Activated CD8-positive, alpha-beta memory T cell treated with anti-CD3 and anti-CD28 coated beads, Interleukin-2, amount 10 ng/mL, durations not matched to agents 7 days and 5 days (primary cell): Measurements from ENCODE around the gene ALDH2. TPM values are rescaled to one million over a fixed set of nuclear protein-coding genes. Genes with fewer than 3 reads are reported as not detected.
"Not testable (repeated sequence)": the region's sequence is repeated elsewhere in the genome, so short reads cannot be mapped to it uniquely, and the experiment has no call there.

Source experiments
- ATAC-seq: fragments of 150-1000 bp; cut with Tn5 transposase; one replicate; pipeline ENCODE4 v1.10.0; 2021; ENCODE audit warnings: moderate library complexity
- CTCF ChIA-PET: fragments of 350-600 bp; sonication (Branson Sonifier 250); formaldehyde crosslinking; loops from one replicate; lab custom pipeline; 2021; ENCODE audit warnings: antibody characterized with exemption; lab: Charles Lee
- DNase-seq: peaks from one replicate; pipeline ENCODE4 v3.0.0-alpha.2; 2020
- H3K27ac Mint-ChIP-seq: one replicate; pipeline ENCODE4 v1.8.0; 2021; ENCODE audit warnings: mild to moderate bottlenecking, mixed read lengths
- H3K27me3 Mint-ChIP-seq: one replicate; pipeline ENCODE4 v1.8.0; 2021; ENCODE audit warnings: mixed read lengths
- H3K36me3 Mint-ChIP-seq: one replicate; pipeline ENCODE4 v1.8.0; 2021; ENCODE audit warnings: mild to moderate bottlenecking, mixed read lengths
- H3K4me1 Mint-ChIP-seq: one replicate; pipeline ENCODE4 v1.8.0; 2021; ENCODE audit warnings: mixed read lengths
- H3K4me3 Mint-ChIP-seq: one replicate; pipeline ENCODE4 v1.8.0; 2021; ENCODE audit warnings: mild to moderate bottlenecking, moderate library complexity, mixed read lengths
- H3K9me3 Mint-ChIP-seq: one replicate; pipeline ENCODE4 v1.8.0; 2022; ENCODE audit warnings: low read depth, mixed read lengths
- total RNA-seq, 2 experiments: library from RNA; stranded (reverse); gene quantifications; one replicate each; pipeline ENCODE4 v1.2.3, GENCODE V29; 2021

Gene ALDH2
- total RNA-seq: under 1 TPM; 0.68 to 0.73 TPM

DNA sequence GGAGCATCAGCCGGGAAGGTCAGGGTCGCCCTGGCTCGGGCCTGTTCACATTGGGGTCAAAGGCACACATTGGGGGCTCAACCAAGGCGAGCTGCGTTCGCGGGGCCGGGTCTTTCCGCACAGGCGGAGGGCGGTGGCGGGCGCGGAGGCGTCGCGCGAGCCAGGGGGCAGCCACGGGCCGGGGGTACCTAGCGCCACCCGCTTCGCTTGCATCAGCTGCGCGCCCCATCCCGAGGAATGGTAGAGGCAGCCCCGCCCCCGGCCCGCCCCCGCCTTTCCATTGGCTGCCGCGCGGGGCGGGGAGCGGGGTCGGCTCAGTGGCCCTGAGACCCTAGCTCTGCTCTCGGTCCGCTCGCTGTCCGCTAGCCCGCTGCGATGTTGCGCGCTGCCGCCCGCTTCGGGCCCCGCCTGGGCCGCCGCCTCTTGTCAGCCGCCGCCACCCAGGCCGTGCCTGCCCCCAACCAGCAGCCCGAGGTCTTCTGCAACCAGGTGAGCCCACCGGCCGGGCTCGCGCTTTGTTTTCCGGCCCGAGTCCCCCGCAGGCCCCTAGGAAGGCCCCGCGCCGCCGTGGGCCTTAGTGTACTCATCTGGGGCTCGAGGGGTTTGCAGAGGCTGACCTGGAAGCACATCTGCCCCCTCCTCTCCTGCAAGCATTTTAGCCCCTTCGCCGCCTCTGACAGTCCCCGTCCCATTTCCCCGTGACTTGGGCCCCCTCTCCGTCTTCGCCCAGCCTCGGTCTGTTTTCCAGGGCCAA is at the start of gene ALDH2:
Gene ALDH2, plus strand, starts transcription at position 326 of the 754 bp plus-strand sequence. Its CDS starts 50 bp downstream, at position 376.
- Mint-ChIP-seq H3K4me1 (peaks cover 10% of the 10 kb centered on the region), H3K36me3 (peaks cover 3% of the 10 kb centered on the region), H3K27ac (no peak within 1 kb of the TSS), H3K4me3 (peak within 1 kb of the TSS; percentile 69), H3K27me3 (peaks cover 45% of the 10 kb centered on the region), H3K9me3 (no peaks in the 10 kb centered on the region)
- DNase-seq (no peak), ATAC-seq (peak; percentile 83)
- CTCF ChIA-PET: interaction anchor here (1.1 to 1.9 kb wide), 2 partner anchors 22 to 46 kb away, joined by 4 to 6 read pairs; no protein-coding TSS in a partner anchor

DNA sequence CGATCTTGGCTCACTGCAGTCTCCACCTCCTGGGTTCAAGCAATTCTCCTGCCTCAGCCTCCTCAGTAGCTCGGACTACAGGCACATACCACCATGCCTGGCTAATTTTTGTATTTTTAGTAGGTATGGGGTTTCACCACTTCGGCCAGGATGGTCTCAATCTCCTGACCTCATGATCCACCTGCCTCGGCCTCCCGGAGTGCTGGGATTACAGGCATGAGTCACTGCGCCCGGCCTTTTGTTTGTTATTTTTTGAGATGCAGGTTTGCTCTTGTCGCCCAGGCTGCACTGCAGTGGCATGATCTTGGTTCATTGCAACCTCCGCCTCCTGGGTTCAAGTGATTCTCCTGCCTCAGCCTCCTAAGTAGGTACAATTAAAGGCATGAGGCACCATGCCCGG is 47.4 kb upstream of the ALDH2 start:
- H3K9me3 Mint-ChIP-seq, H3K4me3 Mint-ChIP-seq, H3K27ac Mint-ChIP-seq, H3K4me1 Mint-ChIP-seq, ATAC-seq, CTCF ChIA-PET, DNase-seq, H3K27me3 Mint-ChIP-seq: not testable (repeated sequence)
- H3K36me3 Mint-ChIP-seq: peaks cover 12% of the 10 kb centered on the region

DNA sequence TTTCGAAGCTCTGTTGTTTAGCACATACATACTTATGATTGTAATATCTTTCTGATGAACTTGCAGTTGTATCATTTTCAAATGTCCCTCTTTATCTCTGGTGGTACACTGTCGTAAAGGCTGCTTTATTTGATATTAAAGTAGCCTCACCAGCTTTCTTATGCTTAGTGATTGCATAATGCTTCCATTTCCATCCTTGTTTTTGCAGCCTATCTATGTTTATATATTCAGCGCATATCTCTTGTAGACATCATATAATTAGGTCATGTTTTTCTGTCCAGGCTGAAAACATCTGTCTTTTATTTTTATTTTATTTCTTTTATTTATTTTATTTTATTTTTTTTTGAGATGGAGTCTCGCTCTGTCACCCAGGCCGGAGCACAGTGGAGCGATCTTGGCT is 46.3 kb upstream of the ALDH2 start:
- Mint-ChIP-seq H3K36me3 (peaks cover 12% of the 10 kb centered on the region), H3K4me3 (no peak overlapping the region), H3K27ac (no peak overlapping the region), H3K27me3 (no peaks in the 10 kb centered on the region), H3K9me3 (no peaks in the 10 kb centered on the region), H3K4me1 (no peaks in the 10 kb centered on the region)
- DNase-seq: no peak
- ATAC-seq: no peak
- CTCF ChIA-PET: no interaction called here

DNA sequence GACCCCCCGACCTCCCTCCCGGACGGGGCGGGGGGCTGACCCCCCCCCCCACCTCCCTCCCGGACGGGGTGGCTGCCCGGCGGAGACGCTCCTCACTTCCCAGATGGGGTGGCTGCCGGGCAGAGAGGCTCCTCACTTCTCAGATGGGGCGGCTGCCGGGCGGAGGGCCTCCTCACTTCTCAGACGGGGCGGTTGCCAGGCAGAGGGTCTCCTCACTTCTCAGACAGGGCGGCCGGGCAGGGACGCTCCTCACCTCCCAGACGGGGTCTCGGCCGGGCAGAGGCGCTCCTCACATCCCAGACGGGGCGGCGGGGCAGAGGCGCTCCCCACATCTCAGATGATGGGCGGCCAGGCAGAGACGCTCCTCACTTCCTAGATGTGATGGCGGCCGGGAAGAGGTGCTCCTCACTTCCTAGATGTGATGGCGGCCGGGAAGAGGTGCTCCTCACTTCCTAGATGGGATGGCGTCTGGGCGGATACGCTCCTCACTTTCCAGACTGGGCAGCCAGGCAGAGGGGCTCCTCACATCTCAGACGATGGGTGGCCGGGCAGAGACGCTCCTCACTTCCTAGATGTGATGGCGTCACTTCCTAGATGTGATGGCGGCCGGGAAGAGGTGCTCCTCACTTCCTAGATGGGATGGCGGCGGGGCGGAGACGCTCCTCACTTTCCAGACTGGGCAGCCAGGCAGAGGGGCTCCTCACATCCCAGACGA is 42.9 kb upstream of the ALDH2 start:
- H3K4me1 Mint-ChIP-seq, H3K27me3 Mint-ChIP-seq, H3K9me3 Mint-ChIP-seq, DNase-seq, ATAC-seq, H3K27ac Mint-ChIP-seq, H3K4me3 Mint-ChIP-seq, CTCF ChIA-PET, H3K36me3 Mint-ChIP-seq: not testable (repeated sequence)

GRCh38 chr12:111728795-111729194 is 37.9 kb upstream of the ALDH2 start:
- H3K27me3 Mint-ChIP-seq: no peaks in the 10 kb centered on the region
- no peak for DNase-seq
- no peak overlapping the region for H3K27ac Mint-ChIP-seq
- H3K4me3 Mint-ChIP-seq: no peak overlapping the region
- H3K4me1 Mint-ChIP-seq: no peaks in the 10 kb centered on the region
- peaks cover 3% of the 10 kb centered on the region for H3K36me3 Mint-ChIP-seq
- H3K9me3 Mint-ChIP-seq: no peaks in the 10 kb centered on the region
- no peak for ATAC-seq
- CTCF ChIA-PET: no interaction called here

DNA sequence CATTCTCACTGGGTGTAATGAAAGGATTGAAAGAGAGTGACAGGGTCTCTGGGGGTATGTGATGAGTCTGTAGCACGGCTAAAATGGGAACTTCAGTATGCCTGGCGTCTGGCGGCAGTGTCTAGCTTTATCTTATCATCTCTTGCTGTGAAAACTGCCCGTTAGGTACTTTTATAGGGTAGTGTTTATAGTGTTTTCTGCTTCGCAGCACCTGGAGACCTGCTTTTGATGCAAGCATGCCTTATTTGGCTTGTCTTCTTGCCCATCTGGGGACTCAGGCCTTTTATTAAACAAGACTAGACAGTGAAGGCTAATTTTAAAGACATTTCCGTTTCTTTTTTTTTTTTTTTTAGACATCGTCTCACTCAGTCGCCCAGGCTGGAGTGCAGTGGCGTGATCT is 36.3 kb upstream of the ALDH2 start:
- Mint-ChIP-seq H3K4me1 (no peaks in the 10 kb centered on the region), H3K27ac (no peak overlapping the region), H3K27me3 (no peaks in the 10 kb centered on the region), H3K36me3 (no peaks in the 10 kb centered on the region), H3K4me3 (no peak overlapping the region), H3K9me3 (no peaks in the 10 kb centered on the region)
- DNase-seq (no peak), ATAC-seq (no peak)
- CTCF ChIA-PET: no interaction called here

- no peak for ATAC-seq
- Mint-ChIP-seq H3K27ac (no peak overlapping the region), H3K9me3 (no peaks in the 10 kb centered on the region), H3K4me1 (no peaks in the 10 kb centered on the region), H3K36me3 (peaks cover 2% of the 10 kb centered on the region), H3K4me3 (no peak overlapping the region), H3K27me3 (no peaks in the 10 kb centered on the region)
- no peak for DNase-seq
- CTCF ChIA-PET: no interaction called here
These were observed 33.9 kb upstream of the ALDH2 start for GRCh38 chr12:111732786-111733185.

GRCh38 chr12:111733340-111733915 is 33.3 kb upstream of the ALDH2 start:
- Mint-ChIP-seq H3K4me3 (no peak overlapping the region), H3K27me3 (no peaks in the 10 kb centered on the region), H3K27ac (no peak overlapping the region), H3K4me1 (no peaks in the 10 kb centered on the region), H3K36me3 (peaks cover 2% of the 10 kb centered on the region), H3K9me3 (no peaks in the 10 kb centered on the region)
- CTCF ChIA-PET: no interaction called here
- ATAC-seq: no peak
- no peak for DNase-seq

GRCh38 chr12:111739524-111739923 is 27.2 kb upstream of the ALDH2 start:
- H3K9me3 Mint-ChIP-seq, H3K27ac Mint-ChIP-seq, DNase-seq, H3K27me3 Mint-ChIP-seq, ATAC-seq, H3K4me1 Mint-ChIP-seq, H3K4me3 Mint-ChIP-seq, CTCF ChIA-PET, H3K36me3 Mint-ChIP-seq: not testable (repeated sequence)

GRCh38 chr12:111741235-111741812 is 25.4 kb upstream of the ALDH2 start:
- DNase-seq (no peak), ATAC-seq (no peak)
- H3K4me3 Mint-ChIP-seq: no peak overlapping the region
- CTCF ChIA-PET: interaction anchor here (0.7 to 2.3 kb wide), 3 partner anchors 12 to 524 kb away, joined by 3 to 6 read pairs (median 3); no protein-coding TSS in a partner anchor
- peaks cover 2% of the 10 kb centered on the region for H3K36me3 Mint-ChIP-seq
- no peaks in the 10 kb centered on the region for H3K4me1 Mint-ChIP-seq
- no peak overlapping the region for H3K27ac Mint-ChIP-seq
- H3K27me3 Mint-ChIP-seq: no peaks in the 10 kb centered on the region
- H3K9me3 Mint-ChIP-seq: no peaks in the 10 kb centered on the region

DNA sequence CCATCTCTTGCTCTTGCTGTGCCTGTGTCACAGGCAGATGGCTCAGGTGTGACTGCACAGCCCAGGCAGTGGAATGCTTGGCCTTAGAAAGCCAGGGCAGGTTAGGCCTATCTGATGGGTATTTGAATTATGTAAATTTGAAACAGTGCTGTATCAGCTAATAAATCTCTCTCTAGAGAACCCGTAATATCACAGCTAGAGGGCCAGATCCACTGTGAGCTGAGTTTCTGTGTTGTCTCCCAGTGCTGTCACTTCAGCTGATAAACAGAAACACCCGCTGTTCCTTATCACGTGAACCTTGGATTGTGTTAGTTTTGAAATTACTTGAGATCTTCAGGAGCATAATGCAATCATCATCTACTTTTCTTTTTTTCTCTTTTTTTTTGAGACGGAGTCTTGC is 21.5 kb upstream of the ALDH2 start:
- no peak for ATAC-seq
- no peak overlapping the region for H3K27ac Mint-ChIP-seq
- CTCF ChIA-PET: interaction anchor here (1.1 to 1.2 kb wide), 2 partner anchors 22 to 68 kb away, joined by 4 read pairs; no protein-coding TSS in a partner anchor

DNA sequence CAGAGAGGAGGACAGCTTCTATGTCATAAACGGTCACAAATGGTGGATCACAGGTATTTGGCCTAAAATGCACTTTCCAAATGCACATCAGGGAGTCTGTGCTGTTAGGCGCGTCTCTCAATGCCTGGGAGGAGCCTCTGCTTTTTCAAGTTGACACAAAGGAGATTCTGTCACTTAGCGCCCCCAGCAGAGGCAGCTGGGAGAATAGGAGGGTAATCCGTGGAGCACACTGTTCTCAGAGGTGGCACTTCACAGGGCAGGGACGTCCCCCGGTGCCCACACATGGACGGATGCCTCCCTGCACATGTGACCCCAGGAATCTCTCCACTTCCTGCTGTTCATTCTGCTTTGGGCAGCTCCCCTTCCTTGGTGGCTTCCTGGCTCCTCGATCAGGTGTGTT is 19.4 kb upstream of the ALDH2 start:
- H3K36me3 Mint-ChIP-seq: peaks cover 1% of the 10 kb centered on the region
- no peak overlapping the region for H3K27ac Mint-ChIP-seq
- ATAC-seq (no peak), DNase-seq (no peak)
- H3K4me1 Mint-ChIP-seq: no peaks in the 10 kb centered on the region
- CTCF ChIA-PET: interaction anchor here (1.9 kb wide), 1 partner anchor 65 kb away, joined by 5 read pairs; no protein-coding TSS in a partner anchor
- H3K27me3 Mint-ChIP-seq: no peaks in the 10 kb centered on the region
- H3K9me3 Mint-ChIP-seq: no peaks in the 10 kb centered on the region
- no peak overlapping the region for H3K4me3 Mint-ChIP-seq

More for the DNA sequence above, 21.5 kb upstream of the ALDH2 start:
- DNase-seq: no peak
- H3K36me3 Mint-ChIP-seq: peaks cover 1% of the 10 kb centered on the region
- no peak overlapping the region for H3K4me3 Mint-ChIP-seq
- H3K4me1 Mint-ChIP-seq: no peaks in the 10 kb centered on the region
- H3K27me3 Mint-ChIP-seq: no peaks in the 10 kb centered on the region
- no peaks in the 10 kb centered on the region for H3K9me3 Mint-ChIP-seq

DNA sequence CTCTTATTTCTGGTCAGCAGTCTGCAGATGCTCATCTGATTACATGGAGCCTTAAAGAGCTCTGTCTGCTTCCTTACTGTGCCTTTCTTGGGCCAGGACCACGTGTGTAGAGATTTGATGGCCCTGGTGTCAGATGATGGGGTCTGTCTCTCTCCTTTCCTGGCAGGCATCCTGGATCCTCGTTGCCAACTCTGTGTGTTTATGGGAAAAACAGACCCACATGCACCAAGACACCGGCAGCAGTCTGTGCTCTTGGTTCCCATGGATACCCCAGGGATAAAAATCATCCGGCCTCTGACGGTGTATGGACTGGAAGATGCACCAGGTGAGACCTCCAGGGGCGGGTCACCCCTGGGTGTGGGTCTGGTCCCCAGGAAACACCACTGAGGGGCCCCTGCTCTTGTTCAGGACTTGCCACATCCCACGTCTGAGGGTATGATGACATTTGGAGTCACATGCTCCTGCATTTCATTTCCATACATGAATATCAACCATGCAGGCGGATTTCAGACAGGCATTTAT is 18.5 kb upstream of the ALDH2 start:
- ATAC-seq: no peak
- H3K4me1 Mint-ChIP-seq: no peaks in the 10 kb centered on the region
- H3K27me3 Mint-ChIP-seq: no peaks in the 10 kb centered on the region
- H3K4me3 Mint-ChIP-seq: no peak overlapping the region
- peaks cover 1% of the 10 kb centered on the region for H3K36me3 Mint-ChIP-seq
- CTCF ChIA-PET: interaction anchor here (1.9 kb wide), 1 partner anchor 64 kb away, joined by 5 read pairs; no protein-coding TSS in a partner anchor
- DNase-seq: no peak
- no peak overlapping the region for H3K27ac Mint-ChIP-seq
- H3K9me3 Mint-ChIP-seq: no peaks in the 10 kb centered on the region
